ENCODE data around the gene CWC27. TPM values are rescaled to one million over a fixed set of nuclear protein-coding genes. Genes with fewer than 3 reads are reported as not detected.

Gene CWC27
- total RNA-seq, result 33.4 and 33.9 TPM in 2 replicates
- long read RNA-seq, transcript CWC27-201 (14 exons, 2,078 nt), result major isoform, 5 of 36 reads
- long read RNA-seq, partial matches to known transcripts, result 25 of 36 reads
- long read RNA-seq, other reads (novel, unspliced or antisense), result 6 of 36 reads

GRCh38 chr5:64768358-64769312 is at the start of gene CWC27, which contains the start of gene SREK1IP1:
Gene CWC27 (plus strand): TSS chr5:64768930. CDS start chr5:64769147, 217 bp downstream.
Gene SREK1IP1 (minus strand): TSS chr5:64768691. CDS start chr5:64768517, 174 bp downstream.
- peaks cover 21% of the 10 kb centered on the region for H3K4me1 Mint-ChIP-seq (ENCODE audit: low read depth)
- peaks cover 2% of the 10 kb centered on the region for H3K36me3 Mint-ChIP-seq (ENCODE audit: insufficient read depth)
- H3K9me3 Mint-ChIP-seq (ENCODE audit: low read depth), result no peaks in the 10 kb centered on the region
- H3K27ac Mint-ChIP-seq, result peak within 1 kb of the TSS; percentile 99
- peak; percentile 72 for DNase-seq (ENCODE audit: low spot score, unreplicated experiment)
- peak within 1 kb of the TSS; percentile 97 for H3K4me3 Mint-ChIP-seq (ENCODE audit: low read depth)
- peak; percentile 27 for TF ChIP-seq CTCF (IDR thresholded peaks at IDR 0.05; ENCODE audit: unreplicated experiment)
- H3K27me3 Mint-ChIP-seq, result no peaks in the 10 kb centered on the region

- H3K4me3 Mint-ChIP-seq (ENCODE audit: low read depth), result no peak overlapping the region
- no peaks in the 10 kb centered on the region for H3K9me3 Mint-ChIP-seq (ENCODE audit: low read depth)
- peaks cover 4% of the 10 kb centered on the region for H3K36me3 Mint-ChIP-seq (ENCODE audit: insufficient read depth)
- no peak for TF ChIP-seq CTCF (IDR thresholded peaks at IDR 0.05; ENCODE audit: unreplicated experiment)
- H3K4me1 Mint-ChIP-seq (ENCODE audit: low read depth), result no peaks in the 10 kb centered on the region
- H3K27me3 Mint-ChIP-seq, result no peaks in the 10 kb centered on the region
- DNase-seq (ENCODE audit: low spot score, unreplicated experiment), result no peak
- H3K27ac Mint-ChIP-seq, result no peak overlapping the region
Measured at GRCh38 chr5:64722588-64722987, 46.1 kb upstream of the CWC27 start.

- DNase-seq (ENCODE audit: low spot score, unreplicated experiment), result no peak
- H3K4me1 Mint-ChIP-seq (ENCODE audit: low read depth), result peaks cover 6% of the 10 kb centered on the region
- H3K36me3 Mint-ChIP-seq (ENCODE audit: insufficient read depth), result peaks cover 31% of the 10 kb centered on the region
- no peak overlapping the region for H3K4me3 Mint-ChIP-seq (ENCODE audit: low read depth)
- no peaks in the 10 kb centered on the region for H3K27me3 Mint-ChIP-seq
- H3K27ac Mint-ChIP-seq, result no peak overlapping the region
- no peaks in the 10 kb centered on the region for H3K9me3 Mint-ChIP-seq (ENCODE audit: low read depth)
- no peak for TF ChIP-seq CTCF (IDR thresholded peaks at IDR 0.05; ENCODE audit: unreplicated experiment)
Measured at GRCh38 chr5:64727150-64727549, 41.6 kb upstream of the CWC27 start.

GRCh38 chr5:64742411-64742810 is 26.3 kb upstream of the CWC27 start:
- Mint-ChIP-seq H3K36me3 (ENCODE audit: insufficient read depth) (peaks cover 7% of the 10 kb centered on the region), H3K4me3 (ENCODE audit: low read depth) (no peak overlapping the region), H3K9me3 (ENCODE audit: low read depth) (no peaks in the 10 kb centered on the region), H3K27me3 (no peaks in the 10 kb centered on the region), H3K4me1 (ENCODE audit: low read depth) (no peaks in the 10 kb centered on the region), H3K27ac (no peak overlapping the region)
- DNase-seq (ENCODE audit: low spot score, unreplicated experiment), result no peak
- no peak for TF ChIP-seq CTCF (IDR thresholded peaks at IDR 0.05; ENCODE audit: unreplicated experiment)

GRCh38 chr5:64742821-64743220 is 25.9 kb upstream of the CWC27 start:
- DNase-seq (ENCODE audit: low spot score, unreplicated experiment), result no peak
- Mint-ChIP-seq H3K9me3 (ENCODE audit: low read depth) (no peaks in the 10 kb centered on the region), H3K27me3 (no peaks in the 10 kb centered on the region), H3K27ac (no peak overlapping the region), H3K4me3 (ENCODE audit: low read depth) (no peak overlapping the region), H3K36me3 (ENCODE audit: insufficient read depth) (peaks cover 6% of the 10 kb centered on the region), H3K4me1 (ENCODE audit: low read depth) (no peaks in the 10 kb centered on the region)
- no peak for TF ChIP-seq CTCF (IDR thresholded peaks at IDR 0.05; ENCODE audit: unreplicated experiment)
